Mammary epithelial cell (primary cell): ENCODE results near the gene HIP1.

Experiments used
- EZH2 ChIP-seq: IDR thresholded peaks from 2 replicates; pipeline ENCODE4 v1.6.1; 2012; ENCODE audit warnings: low read length, inconsistent platforms, borderline replicate concordance
- TF ChIP-seq, protein P1 (sequence below), 2 donors: IDR thresholded peaks in 1 of 2; conservative IDR thresholded peaks in 1 of 2; 2 replicates each; pipeline ENCODE4 v1.5.1; 2011 to 2012; ENCODE audit warnings: inconsistent platforms in 2 of 2, low read length in 2 of 2, mild to moderate bottlenecking in 2 of 2, control low read depth in 1 of 2, low read depth in 1 of 2; ENCODE audit not compliant: insufficient read depth in 1 of 2; ENCODE audit errors: extremely low read depth in 1 of 2

DNA sequence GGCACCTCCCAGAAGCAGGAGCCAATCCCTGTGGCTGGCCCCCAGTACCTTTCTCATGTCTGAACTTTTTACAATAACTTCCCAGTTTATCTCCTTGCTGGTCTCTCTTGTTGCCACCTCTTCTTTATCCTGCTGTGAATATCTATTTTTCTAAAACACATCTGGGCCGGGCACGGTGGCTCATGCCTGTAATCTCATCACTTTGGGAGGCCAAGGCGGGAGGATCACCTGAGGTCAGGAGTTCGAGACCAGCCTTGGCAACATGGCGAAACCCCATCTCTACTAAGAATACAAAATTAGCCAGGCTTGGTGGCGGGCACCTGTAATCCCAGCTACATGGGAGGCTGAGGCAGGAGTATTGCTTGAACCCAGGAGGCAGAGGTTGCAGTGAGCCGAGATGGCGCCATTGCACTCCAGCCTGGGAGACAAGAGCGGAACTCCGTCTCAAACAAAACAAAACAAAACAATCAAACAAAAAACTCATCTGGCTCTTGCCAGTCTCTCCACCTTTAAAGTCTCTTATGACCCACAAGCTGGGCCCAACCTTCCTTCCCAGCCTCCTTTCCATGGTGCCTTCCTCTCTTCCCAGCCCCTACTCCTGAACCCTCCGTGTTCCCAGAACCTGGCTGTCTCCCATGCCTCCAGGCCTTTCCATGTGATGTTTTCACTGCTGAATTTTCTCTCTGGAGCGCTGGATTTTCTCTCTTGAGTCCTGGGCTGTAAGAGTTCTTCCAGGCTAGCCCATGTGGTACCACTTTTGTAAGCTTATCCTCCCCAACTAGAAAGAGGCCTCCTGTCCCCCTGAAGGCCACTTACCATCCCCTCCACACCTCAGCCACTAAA, 51.3 kb downstream of the HIP1 start:
- TF ChIP-seq, protein P1, sequence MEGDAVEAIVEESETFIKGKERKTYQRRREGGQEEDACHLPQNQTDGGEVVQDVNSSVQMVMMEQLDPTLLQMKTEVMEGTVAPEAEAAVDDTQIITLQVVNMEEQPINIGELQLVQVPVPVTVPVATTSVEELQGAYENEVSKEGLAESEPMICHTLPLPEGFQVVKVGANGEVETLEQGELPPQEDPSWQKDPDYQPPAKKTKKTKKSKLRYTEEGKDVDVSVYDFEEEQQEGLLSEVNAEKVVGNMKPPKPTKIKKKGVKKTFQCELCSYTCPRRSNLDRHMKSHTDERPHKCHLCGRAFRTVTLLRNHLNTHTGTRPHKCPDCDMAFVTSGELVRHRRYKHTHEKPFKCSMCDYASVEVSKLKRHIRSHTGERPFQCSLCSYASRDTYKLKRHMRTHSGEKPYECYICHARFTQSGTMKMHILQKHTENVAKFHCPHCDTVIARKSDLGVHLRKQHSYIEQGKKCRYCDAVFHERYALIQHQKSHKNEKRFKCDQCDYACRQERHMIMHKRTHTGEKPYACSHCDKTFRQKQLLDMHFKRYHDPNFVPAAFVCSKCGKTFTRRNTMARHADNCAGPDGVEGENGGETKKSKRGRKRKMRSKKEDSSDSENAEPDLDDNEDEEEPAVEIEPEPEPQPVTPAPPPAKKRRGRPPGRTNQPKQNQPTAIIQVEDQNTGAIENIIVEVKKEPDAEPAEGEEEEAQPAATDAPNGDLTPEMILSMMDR (conservative IDR thresholded peaks at IDR 0.05 in 1 of 2, IDR thresholded peaks at IDR 0.05 in 1 of 2; ENCODE audit: extremely low read depth in 1 of 2, insufficient read depth in 1 of 2, low read depth in 1 of 2, low read length in 2 of 2) = no peak
- no peak for TF ChIP-seq EZH2
